Neural cell (in vitro differentiated cells): ENCODE measurements around the gene SSR2.

Source experiments
- CTCF ChIP-seq: fragments of 450-650 bp; IDR thresholded peaks from 2 replicates; pipeline ENCODE4 v1.5.1; 2014; ENCODE audit warnings: antibody characterized with exemption, mild to moderate bottlenecking, moderate library complexity; ENCODE audit not compliant: poor library complexity, severe bottlenecking
- EZH2 ChIP-seq: fragments of 200-600, 300-800 bp; shearing (Covaris generic), sonication (generic); IDR thresholded peaks from 2 replicates; pipeline ENCODE4 v1.6.1; 2014; ENCODE audit warnings: antibody characterized with exemption, low read length, borderline replicate concordance, mild to moderate bottlenecking; ENCODE audit not compliant: insufficient read depth, poor library complexity, severe bottlenecking
- MXI1 ChIP-seq: fragments of 450-650 bp; conservative IDR thresholded peaks from 2 replicates; pipeline ENCODE4 v1.6.1; 2014; ENCODE audit warnings: antibody characterized with exemption, mild to moderate bottlenecking; ENCODE audit not compliant: poor library complexity, severe bottlenecking
- POLR2AphosphoS5 ChIP-seq: IDR thresholded peaks from 2 replicates; pipeline ENCODE4 v1.6.1; 2012
- RAD21 ChIP-seq: fragments of 450-650 bp; conservative IDR thresholded peaks from 2 replicates; pipeline ENCODE4 v1.6.1; 2014; ENCODE audit warnings: antibody characterized with exemption, mild to moderate bottlenecking, moderate library complexity
- TF ChIP-seq, protein P1 (sequence below): IDR thresholded peaks from 2 replicates; pipeline ENCODE4 v1.6.1; 2012; ENCODE audit warnings: borderline replicate concordance

DNA sequence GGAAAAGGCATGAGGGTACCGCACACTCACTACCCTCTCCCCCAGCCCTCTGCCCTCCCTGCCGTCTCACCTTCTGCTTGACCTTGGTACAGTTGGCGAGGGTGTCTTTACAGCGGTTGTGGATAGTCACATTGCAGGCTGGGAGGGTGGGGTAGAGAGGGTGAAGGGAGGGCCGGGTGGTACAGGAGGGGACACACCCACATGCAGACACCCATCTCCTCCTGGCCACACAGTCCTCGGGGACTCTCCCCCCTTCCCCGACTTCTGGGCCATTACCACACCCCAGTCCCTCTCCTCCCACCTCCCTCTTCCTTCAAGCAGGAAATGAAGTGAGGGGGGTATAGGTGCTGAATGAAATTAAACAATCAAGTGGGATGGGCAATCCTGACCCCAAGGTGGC is 54.0 kb downstream of the SSR2 start:
- TF ChIP-seq EZH2 (no peak), CTCF (no peak), MXI1 (no peak), POLR2AphosphoS5 (no peak), RAD21 (no peak)
- TF ChIP-seq, protein P1, sequence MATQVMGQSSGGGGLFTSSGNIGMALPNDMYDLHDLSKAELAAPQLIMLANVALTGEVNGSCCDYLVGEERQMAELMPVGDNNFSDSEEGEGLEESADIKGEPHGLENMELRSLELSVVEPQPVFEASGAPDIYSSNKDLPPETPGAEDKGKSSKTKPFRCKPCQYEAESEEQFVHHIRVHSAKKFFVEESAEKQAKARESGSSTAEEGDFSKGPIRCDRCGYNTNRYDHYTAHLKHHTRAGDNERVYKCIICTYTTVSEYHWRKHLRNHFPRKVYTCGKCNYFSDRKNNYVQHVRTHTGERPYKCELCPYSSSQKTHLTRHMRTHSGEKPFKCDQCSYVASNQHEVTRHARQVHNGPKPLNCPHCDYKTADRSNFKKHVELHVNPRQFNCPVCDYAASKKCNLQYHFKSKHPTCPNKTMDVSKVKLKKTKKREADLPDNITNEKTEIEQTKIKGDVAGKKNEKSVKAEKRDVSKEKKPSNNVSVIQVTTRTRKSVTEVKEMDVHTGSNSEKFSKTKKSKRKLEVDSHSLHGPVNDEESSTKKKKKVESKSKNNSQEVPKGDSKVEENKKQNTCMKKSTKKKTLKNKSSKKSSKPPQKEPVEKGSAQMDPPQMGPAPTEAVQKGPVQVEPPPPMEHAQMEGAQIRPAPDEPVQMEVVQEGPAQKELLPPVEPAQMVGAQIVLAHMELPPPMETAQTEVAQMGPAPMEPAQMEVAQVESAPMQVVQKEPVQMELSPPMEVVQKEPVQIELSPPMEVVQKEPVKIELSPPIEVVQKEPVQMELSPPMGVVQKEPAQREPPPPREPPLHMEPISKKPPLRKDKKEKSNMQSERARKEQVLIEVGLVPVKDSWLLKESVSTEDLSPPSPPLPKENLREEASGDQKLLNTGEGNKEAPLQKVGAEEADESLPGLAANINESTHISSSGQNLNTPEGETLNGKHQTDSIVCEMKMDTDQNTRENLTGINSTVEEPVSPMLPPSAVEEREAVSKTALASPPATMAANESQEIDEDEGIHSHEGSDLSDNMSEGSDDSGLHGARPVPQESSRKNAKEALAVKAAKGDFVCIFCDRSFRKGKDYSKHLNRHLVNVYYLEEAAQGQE = no peak
